ENCODE results near the gene ING4. TPM values are rescaled to one million over a fixed set of nuclear protein-coding genes. Genes with fewer than 3 reads are reported as not detected.

The ING4 gene
- total and polyA plus RNA-seq, 8 donors = 8.7 to 53.6 (median 38.6) TPM

DNA sequence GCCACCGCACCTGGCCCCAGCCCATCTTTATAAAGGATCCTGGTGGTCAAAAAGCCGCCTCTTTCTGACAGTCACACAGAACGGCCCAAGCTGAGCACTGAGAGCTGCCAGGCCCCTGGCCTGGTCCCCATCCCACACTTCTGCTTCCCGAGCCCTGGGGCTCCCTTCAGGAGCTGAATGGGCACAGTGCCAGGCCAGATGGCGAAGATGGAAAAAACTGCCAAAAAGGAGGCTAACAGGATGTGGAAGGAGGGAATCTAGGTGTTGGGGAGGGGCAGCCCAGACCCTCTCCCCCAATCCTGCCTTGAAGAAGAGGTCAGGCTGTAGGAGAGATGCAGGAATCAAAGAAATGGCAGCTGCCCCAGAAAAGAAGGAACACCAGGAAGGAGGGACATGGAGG is 32.2 kb downstream of the ING4 start:
- H3K36me3 ChIP-seq = no peaks in the 10 kb centered on the region
- DNase-seq = no peak
- peak overlapping the region; percentile 73 to 81 (median 80) for H3K27ac ChIP-seq
- TF ChIP-seq EP300 (IDR thresholded peaks at IDR 0.05) (no peak), POLR2A (IDR thresholded peaks at IDR 0.05) (no peak), POLR2AphosphoS5 (IDR thresholded peaks at IDR 0.05) (no peak)
- TF ChIP-seq, protein P1, sequence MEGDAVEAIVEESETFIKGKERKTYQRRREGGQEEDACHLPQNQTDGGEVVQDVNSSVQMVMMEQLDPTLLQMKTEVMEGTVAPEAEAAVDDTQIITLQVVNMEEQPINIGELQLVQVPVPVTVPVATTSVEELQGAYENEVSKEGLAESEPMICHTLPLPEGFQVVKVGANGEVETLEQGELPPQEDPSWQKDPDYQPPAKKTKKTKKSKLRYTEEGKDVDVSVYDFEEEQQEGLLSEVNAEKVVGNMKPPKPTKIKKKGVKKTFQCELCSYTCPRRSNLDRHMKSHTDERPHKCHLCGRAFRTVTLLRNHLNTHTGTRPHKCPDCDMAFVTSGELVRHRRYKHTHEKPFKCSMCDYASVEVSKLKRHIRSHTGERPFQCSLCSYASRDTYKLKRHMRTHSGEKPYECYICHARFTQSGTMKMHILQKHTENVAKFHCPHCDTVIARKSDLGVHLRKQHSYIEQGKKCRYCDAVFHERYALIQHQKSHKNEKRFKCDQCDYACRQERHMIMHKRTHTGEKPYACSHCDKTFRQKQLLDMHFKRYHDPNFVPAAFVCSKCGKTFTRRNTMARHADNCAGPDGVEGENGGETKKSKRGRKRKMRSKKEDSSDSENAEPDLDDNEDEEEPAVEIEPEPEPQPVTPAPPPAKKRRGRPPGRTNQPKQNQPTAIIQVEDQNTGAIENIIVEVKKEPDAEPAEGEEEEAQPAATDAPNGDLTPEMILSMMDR (IDR thresholded peaks at IDR 0.05) = no peak
- peak overlapping the region; percentile 4 to 22 (median 18) for H3K4me3 ChIP-seq
- H3K4me1 ChIP-seq = peaks cover 12 to 70% (median 23%) of the 10 kb centered on the region in 4 donors
- 32 to 67% (median 48%) methylated on average over 5 of the region's 5 CpGs for WGBS, 5 donors
- H3K27me3 ChIP-seq = peaks cover 0 to 4% (median 0%) of the 10 kb centered on the region in 3 donors
- intact Hi-C loops (cut with DNase I; ENCODE audit: low total_unique reads) = no loop called here
- H3K9me3 ChIP-seq = no peaks in the 10 kb centered on the region

DNA sequence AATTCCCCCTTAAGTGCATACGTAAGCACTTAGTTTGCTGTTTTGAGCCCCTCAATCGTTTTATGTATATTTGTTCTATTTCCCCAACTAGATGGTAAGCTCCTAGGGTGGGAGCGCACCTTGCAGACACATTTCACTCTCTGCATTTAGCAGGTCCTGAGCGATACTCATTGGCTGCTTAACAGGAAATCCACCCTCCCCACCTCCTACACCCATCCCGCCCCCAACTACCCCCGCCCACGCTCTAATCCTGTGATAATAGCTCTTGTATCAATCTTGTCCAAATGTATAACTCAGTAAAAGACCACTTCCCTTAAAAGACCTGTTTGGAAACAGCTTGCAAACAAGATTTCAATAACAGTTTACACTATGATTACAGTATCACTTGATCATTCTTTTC is 35.3 kb downstream of the ING4 start:
- 35 to 45% (median 38%) methylated on average over 7 of the region's 7 CpGs for WGBS, 5 donors
- H3K27ac ChIP-seq = no peak overlapping the region
- H3K27me3 ChIP-seq = peaks cover 0 to 4% (median 0%) of the 10 kb centered on the region in 3 donors
- no peak for TF ChIP-seq EP300 (IDR thresholded peaks at IDR 0.05)
- no peak for TF ChIP-seq POLR2A (IDR thresholded peaks at IDR 0.05)
- TF ChIP-seq, protein P1 (IDR thresholded peaks at IDR 0.05) = no peak
- TF ChIP-seq POLR2AphosphoS5 (IDR thresholded peaks at IDR 0.05) = no peak
- DNase-seq = no peak
- H3K9me3 ChIP-seq = no peaks in the 10 kb centered on the region
- H3K4me1 ChIP-seq = peaks cover 6 to 44% (median 18%) of the 10 kb centered on the region in 4 donors
- H3K4me3 ChIP-seq = peak overlapping the region in 2 of 4 donors; percentile 0 to 11
- intact Hi-C loops (cut with DNase I; ENCODE audit: low total_unique reads) = no loop called here
- H3K36me3 ChIP-seq = no peaks in the 10 kb centered on the region

DNA sequence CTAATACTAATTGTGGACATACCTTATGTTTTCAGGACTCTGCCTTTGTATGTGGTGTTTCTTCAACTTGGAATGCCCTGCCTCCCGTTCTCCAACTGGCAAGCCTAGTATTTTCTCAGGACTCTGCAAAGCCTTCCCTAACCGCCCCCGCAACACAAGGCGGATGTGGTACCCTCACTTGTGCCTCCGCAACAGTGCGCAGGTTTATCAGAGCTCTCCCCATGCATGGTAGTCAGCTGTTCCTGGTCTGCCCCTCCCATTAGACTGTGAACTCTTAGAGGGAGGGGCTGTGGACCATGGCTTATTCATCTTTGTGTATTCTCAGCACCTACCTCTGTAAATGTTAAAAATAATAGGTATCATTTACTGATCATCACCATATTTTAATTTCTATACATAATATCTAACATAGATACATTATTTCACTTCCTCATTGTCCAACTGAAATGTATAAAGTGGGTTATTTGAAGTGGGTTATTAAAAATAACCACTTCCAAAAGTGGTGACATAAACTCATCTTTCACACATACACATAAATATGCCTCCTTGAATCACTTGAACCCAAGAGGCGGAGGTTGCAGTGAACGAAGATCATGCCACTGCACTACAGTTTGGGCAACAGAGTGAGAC is 36.1 kb downstream of the ING4 start:
- TF ChIP-seq POLR2A (IDR thresholded peaks at IDR 0.05) (no peak), POLR2AphosphoS5 (IDR thresholded peaks at IDR 0.05) (no peak), EP300 (IDR thresholded peaks at IDR 0.05) (no peak)
- TF ChIP-seq, protein P1 (IDR thresholded peaks at IDR 0.05) = no peak
- H3K27me3 ChIP-seq = peaks cover 0 to 4% (median 0%) of the 10 kb centered on the region in 3 donors
- H3K9me3 ChIP-seq = no peaks in the 10 kb centered on the region
- intact Hi-C loops (cut with DNase I; ENCODE audit: low total_unique reads) = no loop called here
- H3K4me1 ChIP-seq = peaks cover 3 to 36% (median 13%) of the 10 kb centered on the region in 4 donors
- 67 to 83% (median 76%) methylated on average over 8 of the region's 8 CpGs for WGBS, 5 donors
- DNase-seq = no peak
- H3K27ac ChIP-seq = no peak overlapping the region
- no peaks in the 10 kb centered on the region for H3K36me3 ChIP-seq
- H3K4me3 ChIP-seq = no peak overlapping the region

DNA sequence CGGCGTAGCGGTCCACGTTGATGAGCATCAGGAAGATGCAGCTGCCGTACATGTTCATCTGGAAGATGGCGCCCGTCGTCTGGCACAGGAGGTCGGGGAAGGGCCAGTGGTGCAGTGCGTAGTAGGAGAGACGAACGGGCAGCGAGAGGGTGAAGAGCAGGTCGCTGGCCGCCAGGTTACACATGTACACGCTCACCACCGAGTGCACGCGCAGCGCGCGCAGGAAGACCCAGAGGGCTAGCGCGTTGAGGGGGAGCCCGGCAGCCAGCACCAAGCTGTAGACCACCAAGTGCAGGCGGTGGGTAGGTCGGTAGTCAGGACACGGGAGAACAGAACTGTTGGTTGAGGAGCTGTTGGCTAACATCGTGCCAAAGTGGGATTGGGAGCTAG is 42.0 kb downstream of the ING4 start:
- no peak for TF ChIP-seq POLR2AphosphoS5 (IDR thresholded peaks at IDR 0.05)
- no peak for TF ChIP-seq POLR2A (IDR thresholded peaks at IDR 0.05)
- TF ChIP-seq, protein P1 (IDR thresholded peaks at IDR 0.05) = no peak
- TF ChIP-seq EP300 (IDR thresholded peaks at IDR 0.05) = no peak
- Histone ChIP-seq H3K9me3 (no peaks in the 10 kb centered on the region), H3K27me3 (peaks cover 0 to 16% (median 4%) of the 10 kb centered on the region in 3 donors), H3K27ac (no peak overlapping the region), H3K4me3 (peak overlapping the region in 1 of 4 donors; percentile 6), H3K4me1 (peaks cover 0 to 18% (median 8%) of the 10 kb centered on the region in 4 donors), H3K36me3 (peaks cover 0 to 20% (median 16%) of the 10 kb centered on the region in 4 donors)
- 86 to 92% (median 89%) methylated on average over 25 to 29 of the region's 29 CpGs for WGBS, 5 donors
- no peak for DNase-seq
- intact Hi-C loops (cut with DNase I; ENCODE audit: low total_unique reads) = no loop called here

All from stomach (tissue), 9 donors.